ENCODE data around the gene GRID1.

The GRID1 gene

GRCh38 chr10:86310702-86311101, 55.9 kb downstream of the GRID1 start:
- no peak for DNase-seq

DNA sequence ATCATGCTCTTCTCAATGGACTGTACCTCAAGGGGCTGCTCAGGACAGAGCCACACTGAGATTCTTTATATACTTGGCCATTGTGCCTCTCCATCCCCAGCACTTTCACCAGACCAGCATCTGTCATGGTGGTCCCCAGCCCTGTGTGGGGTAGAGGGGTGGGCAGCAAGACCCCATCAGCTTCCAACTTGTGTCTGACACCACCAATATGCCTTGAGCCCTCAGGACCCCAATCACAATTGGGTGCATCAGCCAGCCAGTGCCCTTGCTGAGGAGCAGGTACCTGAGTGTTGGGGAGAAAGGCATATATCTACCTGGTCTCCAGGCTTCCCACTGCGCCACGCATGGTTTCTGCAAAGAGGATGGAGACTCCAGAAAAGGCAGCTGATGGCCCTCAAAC, 56.3 kb downstream of the GRID1 start:
- no peak for DNase-seq

- DNase-seq, result no peak
Observed at GRCh38 chr10:86308056-86308455, 58.5 kb downstream of the GRID1 start.

DNA sequence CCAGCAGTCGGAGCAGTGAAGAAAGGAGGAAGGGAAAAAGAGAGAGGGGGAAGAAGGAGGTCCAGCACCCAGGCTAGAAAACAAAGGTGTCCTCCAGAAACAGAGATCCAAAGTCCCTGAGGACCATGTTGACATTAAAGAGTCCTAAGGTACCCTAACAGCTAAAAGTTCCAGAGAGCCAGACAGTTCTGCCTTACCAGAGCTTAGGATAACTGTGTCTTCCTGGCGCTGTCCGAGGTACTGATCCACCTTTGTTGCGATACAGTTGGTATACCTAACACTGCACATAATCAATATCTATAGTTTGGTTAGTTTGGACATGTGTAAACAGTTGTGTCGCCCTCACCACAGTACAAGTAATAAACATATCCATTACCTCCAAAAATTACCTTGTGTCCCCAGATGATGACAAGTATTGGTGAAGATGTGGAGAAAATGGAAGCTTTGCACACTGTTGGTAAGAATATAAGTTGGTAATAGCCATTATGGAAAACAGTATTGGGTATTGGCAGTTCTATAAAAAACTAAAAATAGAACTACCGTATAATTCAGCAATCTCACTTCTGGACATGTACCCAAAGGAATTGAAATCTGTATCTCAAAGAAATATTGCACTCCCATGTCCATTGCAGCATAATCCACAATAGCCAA, 59.8 kb downstream of the GRID1 start:
- DNase-seq, result no peak

DNA sequence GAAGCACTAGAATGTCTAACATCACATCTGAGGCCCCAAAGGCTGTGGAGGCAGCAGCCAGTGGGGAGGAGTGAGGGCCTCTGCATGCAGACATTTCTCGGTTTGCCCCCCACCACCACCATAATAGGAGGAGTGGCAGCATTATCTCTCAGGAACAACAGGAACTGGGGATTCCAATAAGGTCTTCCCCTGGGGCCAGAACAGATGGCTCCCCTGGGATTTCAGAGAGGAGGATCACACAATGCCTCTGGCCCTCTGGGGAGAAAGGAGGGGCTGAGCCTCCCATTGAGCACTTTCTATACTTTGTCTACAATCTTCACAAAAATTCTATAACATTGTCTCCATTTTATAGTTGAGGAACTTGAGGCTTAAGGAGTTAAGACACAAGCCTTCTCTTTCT, 61.1 kb downstream of the GRID1 start:
- no peak for DNase-seq

DNA sequence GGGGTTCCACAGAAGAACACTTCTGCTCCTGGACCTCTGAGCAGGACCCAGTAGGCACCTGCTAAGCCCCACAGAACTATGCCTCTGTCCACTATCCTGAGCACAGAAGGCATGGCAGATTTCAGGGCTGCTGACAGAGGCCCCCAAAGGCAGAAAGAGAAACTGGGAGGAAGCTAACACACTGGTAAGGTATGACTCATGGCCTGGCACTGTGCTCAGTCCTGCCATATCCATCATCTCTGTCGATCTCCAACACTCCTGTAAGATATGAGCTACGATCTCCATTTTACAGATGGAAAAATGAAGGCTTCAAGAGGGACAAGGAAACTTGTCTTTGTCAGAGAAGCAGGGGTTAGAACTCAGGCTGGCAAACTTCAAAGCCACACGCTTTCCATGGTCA, 62.2 kb downstream of the GRID1 start:
- DNase-seq, result no peak

DNA sequence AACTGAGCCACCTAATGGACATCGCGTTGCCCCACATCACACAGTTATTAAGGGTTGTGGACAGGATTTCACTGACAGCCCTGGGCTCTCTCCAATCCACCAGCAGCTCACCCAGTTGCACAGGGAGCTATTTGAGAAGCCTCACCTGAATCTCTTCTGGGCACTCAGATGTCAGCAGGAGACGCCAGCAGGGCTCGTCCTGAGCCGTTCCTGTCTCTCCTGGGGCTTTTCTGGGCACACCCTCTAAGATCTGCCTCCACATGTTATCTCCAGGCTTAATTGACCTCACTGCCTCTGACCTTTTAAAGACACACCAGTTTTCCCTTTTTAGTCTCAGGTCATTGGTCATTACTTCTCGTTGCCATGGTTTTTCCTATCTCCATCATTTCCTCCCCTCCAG, 63.0 kb downstream of the GRID1 start:
- no peak for DNase-seq

DNA sequence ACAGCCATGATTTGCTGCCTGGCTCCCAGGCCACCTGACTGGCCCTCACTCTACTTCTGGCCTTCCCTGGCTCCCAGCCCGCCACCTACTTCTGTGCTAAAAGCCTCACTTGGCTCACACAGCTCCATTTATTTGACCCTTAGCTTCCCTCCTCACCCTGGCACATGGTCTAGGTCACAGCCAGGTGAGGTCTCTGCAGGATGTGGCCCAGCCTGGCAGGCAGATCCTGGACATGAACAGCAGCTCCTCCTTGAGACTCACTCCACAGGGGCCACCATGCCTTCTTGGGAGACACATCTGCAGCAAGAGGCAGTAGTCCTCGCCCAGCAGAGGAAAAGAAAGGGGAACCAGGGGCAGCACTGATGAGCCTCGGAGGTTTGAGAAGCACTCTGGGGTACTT, 64.6 kb downstream of the GRID1 start:
- no peak for DNase-seq

DNA sequence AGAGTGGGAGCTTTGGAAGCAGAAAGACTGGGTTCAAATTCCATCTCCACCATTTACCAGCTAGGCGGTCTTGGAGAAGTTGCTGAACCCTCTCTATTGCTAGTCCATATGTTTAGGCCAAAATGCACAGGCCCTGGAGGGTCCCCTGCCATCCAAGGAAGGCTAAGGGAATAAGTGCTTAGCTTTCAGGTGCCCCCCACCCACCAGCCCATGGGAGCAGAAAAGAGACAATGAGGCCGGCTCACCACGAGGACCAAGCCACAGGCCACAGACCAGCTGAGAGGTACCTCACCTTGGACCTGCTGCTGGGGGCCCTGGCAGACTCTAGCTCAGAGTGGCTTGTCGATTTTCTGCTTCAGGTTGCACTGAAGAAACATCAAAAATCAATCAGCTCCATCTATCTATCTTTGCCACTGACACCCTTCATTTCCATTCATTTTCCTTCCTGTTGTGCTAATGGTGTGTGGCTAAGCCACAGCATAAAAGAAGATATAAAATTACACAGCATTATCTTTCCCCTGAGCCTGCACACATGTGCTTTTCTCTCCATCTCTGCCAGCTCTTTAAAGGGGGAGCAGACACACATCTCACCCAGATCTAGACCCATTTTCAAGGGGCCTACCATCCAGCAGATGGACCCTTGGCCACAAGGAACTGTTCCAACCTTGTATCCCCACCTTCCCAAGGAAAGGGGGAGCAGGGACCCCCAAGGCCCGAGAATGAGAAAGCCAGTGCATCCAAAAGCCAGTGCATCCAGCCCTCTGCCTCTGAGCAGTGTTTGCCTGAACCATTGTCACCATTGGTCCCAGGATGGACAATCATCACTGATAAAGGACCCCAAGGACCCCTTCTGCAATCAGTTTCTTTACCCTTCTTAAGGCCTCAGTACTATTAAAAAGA, 65.4 kb downstream of the GRID1 start:
- DNase-seq, result no peak

- no peak for DNase-seq
Observed at GRCh38 chr10:86300399-86300925, 66.1 kb downstream of the GRID1 start.

DNA sequence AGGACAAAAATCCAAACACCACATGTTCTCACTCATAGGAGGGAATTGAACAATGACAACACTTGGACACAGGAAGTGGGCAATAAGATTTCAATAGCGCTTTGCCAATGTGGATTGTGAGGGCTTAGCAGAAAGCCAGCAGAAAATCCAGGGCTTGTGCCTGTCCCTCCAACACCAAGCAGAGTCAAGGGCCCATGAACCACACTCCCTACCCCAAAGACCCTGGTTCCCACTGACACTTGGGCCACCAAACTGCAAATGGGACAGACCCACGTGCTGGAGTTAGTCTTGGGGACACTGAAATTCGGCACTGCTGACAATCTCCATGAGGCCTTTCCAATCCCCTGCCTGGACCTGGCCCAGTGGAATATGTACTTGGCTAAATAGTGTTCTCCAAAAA, 67.0 kb downstream of the GRID1 start:
- DNase-seq, result no peak

DNA sequence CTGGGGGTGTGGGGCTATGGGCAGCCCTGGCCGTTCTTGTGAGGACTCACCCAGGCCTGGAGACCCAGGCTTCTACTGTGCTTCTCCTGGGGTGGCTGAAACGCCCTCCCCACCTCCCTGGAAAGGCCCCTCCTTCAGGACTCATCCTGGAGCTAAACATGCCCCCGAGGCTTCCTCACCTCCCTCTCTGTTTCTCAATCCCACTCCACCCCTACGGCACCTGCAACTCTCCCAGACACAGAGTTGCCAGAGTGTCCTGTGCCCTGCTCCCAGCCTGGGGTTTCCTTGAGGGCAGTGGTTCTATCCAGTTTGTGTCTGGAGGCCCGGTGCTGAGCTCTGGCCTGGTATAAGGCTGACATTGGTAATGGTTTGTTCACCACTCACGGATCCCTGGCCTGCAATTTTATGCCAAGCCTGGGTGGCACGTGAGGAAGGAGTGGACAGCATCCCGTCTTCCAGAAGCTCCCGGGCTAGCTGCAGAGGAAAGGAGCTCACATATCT, 68.0 kb downstream of the GRID1 start:
- DNase-seq, result no peak

- DNase-seq, result no peak
Observed at GRCh38 chr10:86295791-86296190, 70.8 kb downstream of the GRID1 start.

DNA sequence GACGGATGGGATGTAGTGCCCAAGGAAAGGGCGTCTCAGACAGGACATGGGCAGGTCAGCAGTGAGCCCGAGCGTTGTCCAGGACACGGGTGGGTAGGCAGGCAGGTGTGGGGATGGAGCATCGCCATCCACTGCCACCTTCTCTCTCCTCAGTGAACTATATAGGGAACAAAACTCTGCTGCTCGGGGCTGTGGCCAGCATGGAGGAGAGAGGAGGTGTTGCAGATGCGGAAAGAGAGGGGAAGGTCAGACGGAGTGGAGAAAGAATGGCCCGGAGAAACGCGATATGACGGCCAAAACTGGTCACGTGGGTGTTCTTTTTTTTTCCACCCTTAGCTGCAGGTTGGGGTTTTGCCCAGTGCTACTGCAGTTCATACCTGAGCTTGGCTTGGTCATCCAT, 71.2 kb downstream of the GRID1 start:
- DNase-seq, result no peak

GRCh38 chr10:86294346-86295265, 72.0 kb downstream of the GRID1 start:
- DNase-seq, result no peak

- DNase-seq, result no peak
Observed at GRCh38 chr10:86293396-86293791, 73.2 kb downstream of the GRID1 start.

- DNase-seq, result no peak
Observed at GRCh38 chr10:86292462-86293395, 73.9 kb downstream of the GRID1 start.

GRCh38 chr10:86291616-86292340, 74.8 kb downstream of the GRID1 start:
- DNase-seq, result no peak

DNA sequence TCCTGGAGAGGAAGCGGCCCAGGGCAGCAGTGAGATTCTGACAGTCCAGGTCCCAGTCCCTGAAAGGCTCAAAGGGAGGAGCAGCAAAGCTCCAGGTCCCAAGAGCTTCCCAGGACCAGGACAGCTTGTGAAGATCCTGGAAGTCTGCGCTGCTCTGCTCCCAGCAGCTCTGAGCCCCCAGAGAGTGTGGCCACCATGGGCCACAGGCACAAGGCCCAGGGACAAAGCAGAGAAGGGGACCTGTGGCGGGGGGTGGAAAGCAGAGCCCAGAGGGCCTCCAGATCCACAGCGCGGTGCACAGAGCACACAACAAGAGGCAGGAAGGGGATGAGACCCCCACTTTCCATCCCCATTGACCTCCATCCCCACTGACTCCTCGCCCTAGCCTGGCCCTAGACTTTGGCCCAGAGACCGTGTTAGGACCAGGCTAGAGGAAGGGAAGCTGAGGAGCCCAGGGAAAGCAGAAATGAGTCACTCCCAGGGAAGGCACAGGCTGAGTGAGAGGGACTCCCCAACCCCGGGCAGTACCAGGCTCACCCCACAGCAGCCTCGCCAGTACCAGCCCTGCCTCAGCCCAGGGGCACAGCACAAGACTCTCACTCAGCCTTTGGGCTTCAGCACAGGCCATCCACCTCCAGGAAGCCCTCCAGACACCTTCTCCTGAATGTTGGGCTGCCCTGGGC, 75.5 kb downstream of the GRID1 start:
- no peak for DNase-seq

DNA sequence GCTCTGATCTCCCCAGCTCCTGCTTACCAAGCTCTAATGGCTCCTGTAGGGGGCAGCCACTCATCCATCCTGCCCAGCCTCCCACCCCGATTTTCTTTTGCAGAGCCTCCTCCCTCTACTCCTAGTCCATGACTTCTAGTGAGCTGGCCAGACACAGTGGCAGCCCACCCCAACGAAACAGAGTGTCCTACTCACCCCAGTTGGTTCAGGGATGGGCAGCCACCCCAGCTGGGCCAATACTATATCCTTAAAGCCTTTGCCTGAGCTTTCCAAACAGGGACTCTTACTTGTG, 77.1 kb downstream of the GRID1 start:
- DNase-seq, result no peak

Data from NCI-H1930 (cell line).